ENCODE data around the gene GREB1.

GREB1 gene

DNA sequence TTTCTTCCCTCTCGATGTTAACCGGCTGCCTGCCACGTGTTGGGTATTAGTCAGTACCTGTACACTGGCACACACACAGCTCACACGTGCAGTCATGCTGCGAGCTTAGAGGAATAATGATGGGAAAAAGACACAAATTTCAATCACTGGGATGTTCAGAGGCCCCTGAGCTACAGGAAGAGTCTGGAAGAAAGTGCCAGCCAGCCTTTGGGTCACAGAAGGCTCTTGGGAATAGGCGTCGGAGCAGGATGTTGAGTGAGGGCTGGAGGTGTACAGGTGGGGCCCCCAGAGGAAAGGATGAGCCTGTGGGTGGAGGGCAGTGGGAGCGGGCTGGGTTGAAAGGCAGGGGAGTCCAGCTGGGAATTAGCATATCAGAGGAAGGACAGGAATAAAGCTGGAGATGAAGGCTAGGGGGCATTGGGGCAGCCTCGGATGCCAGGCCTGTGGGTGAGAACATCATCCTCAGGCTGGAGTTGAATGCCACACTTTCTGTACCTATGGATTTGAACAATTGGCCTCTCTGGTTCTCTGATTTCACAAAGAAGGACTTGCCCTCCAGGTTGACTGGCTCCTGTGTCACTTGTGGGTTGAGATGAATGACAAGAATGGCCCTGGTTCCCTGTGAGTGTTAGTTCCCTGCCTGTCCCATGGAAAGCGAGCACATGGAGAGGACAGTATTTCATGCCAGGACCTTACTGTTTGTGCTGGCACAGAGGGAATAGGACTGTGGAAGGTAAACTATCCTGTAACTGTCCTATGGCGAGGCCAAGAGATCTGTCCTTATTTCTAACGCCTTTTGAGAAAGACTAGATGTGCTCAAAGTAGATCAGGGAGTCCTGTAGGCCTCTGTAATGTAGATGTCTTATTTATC is 40.6 kb downstream of the GREB1 start:
- Mint-ChIP-seq H3K36me3 (ENCODE audit: low read depth) (no peaks in the 10 kb centered on the region), H3K27me3 (peaks cover 3% of the 10 kb centered on the region), H3K9me3 (no peaks in the 10 kb centered on the region), H3K4me1 (ENCODE audit: low read depth) (no peaks in the 10 kb centered on the region), H3K4me3 (no peak overlapping the region), H3K27ac (no peak overlapping the region)

DNA sequence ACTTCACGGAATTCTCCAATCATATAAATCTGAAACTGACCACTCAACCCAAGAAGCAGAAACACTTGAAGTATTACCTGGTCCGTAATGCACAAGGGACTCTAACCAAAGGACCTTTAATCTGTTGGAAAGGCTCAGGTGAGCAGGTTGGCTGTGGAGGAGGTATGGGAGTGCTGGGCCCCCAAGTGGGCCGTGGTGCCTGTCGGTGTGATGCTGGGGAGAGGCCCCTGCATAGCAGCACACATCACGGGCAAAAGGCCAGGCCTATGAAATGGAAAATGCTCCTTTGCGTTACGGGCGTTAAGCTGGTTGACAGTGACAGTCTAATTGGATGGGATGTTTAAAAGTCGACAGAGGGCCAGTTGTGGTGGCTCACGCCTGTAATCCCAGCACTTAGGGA is 42.6 kb downstream of the GREB1 start:
- no peak overlapping the region for H3K4me3 Mint-ChIP-seq
- H3K36me3 Mint-ChIP-seq (ENCODE audit: low read depth): no peaks in the 10 kb centered on the region
- H3K9me3 Mint-ChIP-seq: no peaks in the 10 kb centered on the region
- H3K27ac Mint-ChIP-seq: no peak overlapping the region
- no peaks in the 10 kb centered on the region for H3K4me1 Mint-ChIP-seq (ENCODE audit: low read depth)
- peaks cover 12% of the 10 kb centered on the region for H3K27me3 Mint-ChIP-seq

DNA sequence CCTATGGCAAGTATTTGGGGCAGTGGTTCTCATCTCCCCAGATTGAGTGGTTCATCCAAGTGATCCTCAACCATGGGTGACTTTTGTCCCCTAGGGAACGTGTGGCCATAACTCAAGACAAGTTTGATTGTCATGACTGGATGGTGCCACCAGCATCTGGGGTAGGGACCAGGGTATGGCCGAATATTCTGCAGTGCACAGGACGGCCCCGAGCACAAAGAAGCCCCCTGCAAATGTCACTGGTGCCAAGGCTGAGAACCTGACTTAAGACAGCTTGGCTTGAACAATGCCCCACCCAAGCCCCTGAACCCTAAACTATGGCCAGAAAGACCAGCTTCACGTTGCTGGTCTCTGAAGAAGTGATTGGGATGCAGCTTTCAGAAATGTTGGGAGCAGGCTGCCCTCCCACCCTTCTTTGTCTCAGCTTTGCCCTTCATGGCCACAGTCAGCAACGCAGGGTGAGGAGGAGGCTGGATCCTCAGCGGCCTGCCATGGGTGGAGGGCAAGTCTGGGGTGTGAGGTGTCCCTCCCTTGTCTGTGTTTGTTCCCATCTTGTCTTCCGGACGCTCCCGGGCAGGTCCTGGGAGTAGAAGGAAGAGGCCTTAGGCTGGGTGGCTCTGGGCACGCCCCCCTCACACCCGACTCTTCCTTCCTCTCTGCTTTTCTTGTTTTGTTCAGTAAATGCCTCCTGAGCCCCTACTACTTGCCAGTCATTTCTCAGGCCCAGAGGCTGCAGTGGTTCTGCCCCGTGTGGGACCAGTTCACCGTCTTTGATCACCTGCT is 43.4 kb downstream of the GREB1 start:
- Mint-ChIP-seq H3K27ac (no peak overlapping the region), H3K36me3 (ENCODE audit: low read depth) (no peaks in the 10 kb centered on the region), H3K9me3 (no peaks in the 10 kb centered on the region), H3K4me3 (no peak overlapping the region), H3K27me3 (peaks cover 15% of the 10 kb centered on the region), H3K4me1 (ENCODE audit: low read depth) (no peaks in the 10 kb centered on the region)

DNA sequence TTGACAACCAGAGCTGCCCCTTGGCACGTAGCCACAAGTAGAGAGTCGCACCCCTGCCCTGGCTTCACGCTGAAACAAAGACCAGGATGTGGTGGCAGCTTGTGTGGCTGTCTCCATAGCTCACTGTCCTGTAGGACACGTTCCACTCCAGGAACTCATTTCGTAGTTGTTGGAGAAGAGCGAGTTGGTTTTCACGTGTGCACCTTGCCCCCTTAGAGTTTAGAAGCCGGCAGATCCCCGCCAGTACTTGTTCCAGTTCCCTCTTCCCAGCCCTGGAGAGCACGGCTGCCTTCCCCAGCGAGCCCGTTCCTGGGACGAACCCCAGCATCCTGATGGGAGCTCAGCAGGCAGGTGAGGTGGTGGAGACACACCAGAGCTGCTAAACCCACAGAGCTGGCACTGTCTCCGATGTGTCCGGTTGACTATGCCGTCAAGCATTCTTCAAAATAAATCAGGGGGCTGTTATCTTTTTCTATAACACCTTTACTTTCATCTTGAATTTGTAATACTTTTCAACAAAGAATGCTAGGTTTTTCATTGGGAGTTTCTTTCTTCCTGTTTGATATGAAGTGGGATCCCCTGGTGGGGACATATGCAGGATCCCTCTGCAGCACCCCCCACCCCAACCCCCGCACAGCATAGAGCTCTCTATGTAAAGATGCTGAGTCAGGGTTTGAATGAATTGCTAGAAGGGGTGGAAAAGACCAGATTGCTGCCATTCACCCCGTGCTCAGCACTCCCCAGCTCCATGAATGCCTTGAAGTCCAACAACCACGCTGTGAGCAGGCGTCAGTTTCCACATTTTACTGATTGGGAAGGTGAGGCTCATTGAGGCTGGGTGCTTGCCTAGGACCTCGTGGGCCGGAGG is 44.5 kb downstream of the GREB1 start:
- no peak overlapping the region for H3K27ac Mint-ChIP-seq
- no peaks in the 10 kb centered on the region for H3K9me3 Mint-ChIP-seq
- H3K4me3 Mint-ChIP-seq: no peak overlapping the region

DNA sequence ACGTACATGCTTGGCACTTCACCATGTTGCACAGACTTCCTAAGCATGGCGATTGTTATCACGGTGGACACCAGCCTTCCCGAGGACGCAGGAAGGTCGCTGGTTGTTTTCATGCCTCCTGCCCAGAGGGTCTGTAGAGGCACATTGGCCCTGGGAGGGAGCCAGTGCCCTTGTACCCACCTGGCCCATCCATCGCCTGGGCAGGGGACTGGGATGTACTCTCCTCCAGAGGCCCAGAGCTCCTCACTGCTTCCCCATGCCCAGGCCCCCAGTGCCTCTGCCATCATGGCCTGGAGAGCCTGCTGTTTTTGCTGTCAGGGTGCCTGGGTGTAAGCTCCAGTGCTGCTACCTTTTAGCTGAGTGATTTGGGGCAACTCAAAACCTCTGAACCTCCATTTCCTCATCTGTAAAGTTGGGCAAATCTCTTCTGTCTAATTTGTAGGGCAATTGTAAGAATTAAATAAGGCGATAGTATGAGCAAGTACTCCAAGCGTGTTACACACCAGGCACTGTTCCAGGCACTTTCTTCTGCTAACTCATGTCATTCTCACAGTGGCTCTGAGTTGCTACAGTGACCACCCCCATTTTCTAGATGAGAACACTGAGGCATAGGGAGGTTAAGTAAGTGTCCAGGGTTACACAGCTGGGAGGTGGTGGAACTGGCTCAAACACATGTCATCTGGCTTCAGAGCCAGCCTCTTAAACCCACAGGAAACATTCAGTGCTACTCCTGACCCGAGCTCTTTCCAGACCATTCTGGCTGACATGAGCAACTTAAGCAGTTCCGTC is 45.3 kb downstream of the GREB1 start:
- Mint-ChIP-seq H3K27ac (no peak overlapping the region), H3K4me1 (ENCODE audit: low read depth) (peaks cover 10% of the 10 kb centered on the region), H3K4me3 (no peak overlapping the region), H3K9me3 (no peaks in the 10 kb centered on the region), H3K27me3 (peaks cover 15% of the 10 kb centered on the region), H3K36me3 (ENCODE audit: low read depth) (no peaks in the 10 kb centered on the region)

More for the DNA sequence above, 44.5 kb downstream of the GREB1 start:
- peaks cover 15% of the 10 kb centered on the region for H3K27me3 Mint-ChIP-seq
- peaks cover 4% of the 10 kb centered on the region for H3K4me1 Mint-ChIP-seq (ENCODE audit: low read depth)
- no peaks in the 10 kb centered on the region for H3K36me3 Mint-ChIP-seq (ENCODE audit: low read depth)

DNA sequence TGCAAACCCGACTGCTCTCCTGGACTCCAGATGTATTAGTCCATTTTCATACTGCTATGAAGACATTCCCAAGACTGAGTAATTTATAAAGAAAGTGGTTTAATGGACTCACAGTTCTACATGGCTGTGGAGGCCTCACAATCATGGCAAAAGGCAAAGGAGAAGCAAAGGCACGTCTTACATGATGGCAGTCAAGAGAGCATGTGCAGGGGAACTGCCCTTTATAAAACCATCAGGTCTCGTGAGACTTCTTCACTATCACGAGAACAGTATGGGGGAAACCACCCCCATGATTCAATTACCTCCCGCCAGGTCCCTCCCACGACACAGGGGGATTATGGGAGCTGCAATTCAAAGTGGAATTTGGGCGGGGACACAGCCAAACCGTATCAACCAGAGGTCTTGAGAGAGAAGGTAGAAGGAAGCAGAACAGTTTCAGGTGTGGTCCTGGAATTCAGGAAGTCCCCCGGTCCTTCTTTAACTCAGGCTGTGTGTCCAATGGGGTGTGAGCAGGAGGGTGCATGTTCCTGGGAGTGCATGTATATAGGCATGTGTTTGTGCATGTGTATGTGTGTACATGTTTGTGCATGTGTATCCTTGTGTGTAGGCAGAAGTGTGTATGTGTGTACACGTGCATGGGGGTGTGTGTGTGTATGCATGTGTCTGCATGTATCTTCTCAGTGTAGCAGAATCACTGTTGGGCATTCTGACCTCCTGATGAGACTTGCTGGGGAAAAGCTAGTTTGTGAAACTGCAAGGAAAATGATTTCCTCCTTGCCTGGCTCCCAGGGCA is 46.2 kb downstream of the GREB1 start:
- H3K9me3 Mint-ChIP-seq: no peaks in the 10 kb centered on the region
- peaks cover 15% of the 10 kb centered on the region for H3K27me3 Mint-ChIP-seq
- H3K27ac Mint-ChIP-seq: no peak overlapping the region
- no peaks in the 10 kb centered on the region for H3K36me3 Mint-ChIP-seq (ENCODE audit: low read depth)
- H3K4me3 Mint-ChIP-seq: no peak overlapping the region
- peaks cover 10% of the 10 kb centered on the region for H3K4me1 Mint-ChIP-seq (ENCODE audit: low read depth)

DNA sequence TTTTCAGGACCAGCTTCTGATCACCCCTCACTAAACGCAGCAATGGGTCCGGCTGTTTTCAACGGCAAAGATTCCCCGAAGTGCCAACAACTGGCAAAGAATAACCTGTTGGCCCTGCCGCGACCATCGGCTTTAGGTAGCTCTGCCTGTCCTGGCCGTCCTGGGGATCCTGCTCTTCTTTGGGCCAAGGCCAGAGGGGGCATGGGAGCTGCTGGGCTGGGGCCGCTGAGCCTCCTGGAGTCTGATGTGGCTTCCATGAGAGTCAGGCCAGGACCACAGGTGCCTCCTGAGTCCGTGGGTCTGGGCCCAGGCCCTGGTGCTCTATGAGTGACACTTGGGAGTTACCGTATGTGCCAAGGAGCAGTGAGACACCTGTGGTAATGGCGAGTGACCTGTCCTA is 46.9 kb downstream of the GREB1 start:
- Mint-ChIP-seq H3K27ac (no peak overlapping the region), H3K27me3 (peaks cover 21% of the 10 kb centered on the region), H3K36me3 (ENCODE audit: low read depth) (no peaks in the 10 kb centered on the region), H3K4me1 (ENCODE audit: low read depth) (peaks cover 10% of the 10 kb centered on the region), H3K4me3 (no peak overlapping the region), H3K9me3 (no peaks in the 10 kb centered on the region)

DNA sequence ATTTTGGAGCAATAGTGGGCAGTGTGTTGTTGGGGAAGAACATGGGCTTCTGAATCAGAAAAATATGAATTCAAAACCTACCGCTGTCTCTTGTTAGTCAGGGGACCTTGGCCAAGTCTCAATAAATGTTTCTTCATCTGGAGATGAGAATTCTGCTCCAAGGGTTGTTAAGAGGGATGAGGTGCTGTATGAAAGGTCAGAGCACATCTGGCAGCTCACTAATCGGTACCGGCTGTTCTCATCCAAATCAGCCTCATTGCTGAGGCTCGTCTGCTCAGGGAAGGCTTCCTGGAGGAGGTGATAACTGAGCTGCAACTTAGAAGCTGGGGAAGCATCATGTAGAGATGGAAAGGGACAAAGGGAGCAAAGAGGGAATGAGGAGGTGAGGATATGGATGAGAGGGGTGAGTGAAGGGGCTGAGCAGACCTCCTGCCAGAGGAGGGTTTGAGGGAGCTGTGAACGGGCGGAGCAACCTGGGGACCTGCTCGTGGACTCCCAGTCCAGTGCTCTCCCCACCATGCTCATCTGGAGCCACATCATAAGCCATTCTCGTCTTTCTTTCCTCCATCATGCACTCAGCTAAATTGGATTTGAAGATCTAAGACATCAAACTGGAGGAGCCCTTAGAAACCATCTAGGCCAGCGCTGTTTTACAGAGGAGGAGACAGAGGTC is 47.4 kb downstream of the GREB1 start:
- H3K36me3 Mint-ChIP-seq (ENCODE audit: low read depth): no peaks in the 10 kb centered on the region
- no peak overlapping the region for H3K27ac Mint-ChIP-seq
- peaks cover 10% of the 10 kb centered on the region for H3K4me1 Mint-ChIP-seq (ENCODE audit: low read depth)
- H3K27me3 Mint-ChIP-seq: peaks cover 21% of the 10 kb centered on the region
- H3K4me3 Mint-ChIP-seq: no peak overlapping the region
- no peaks in the 10 kb centered on the region for H3K9me3 Mint-ChIP-seq

DNA sequence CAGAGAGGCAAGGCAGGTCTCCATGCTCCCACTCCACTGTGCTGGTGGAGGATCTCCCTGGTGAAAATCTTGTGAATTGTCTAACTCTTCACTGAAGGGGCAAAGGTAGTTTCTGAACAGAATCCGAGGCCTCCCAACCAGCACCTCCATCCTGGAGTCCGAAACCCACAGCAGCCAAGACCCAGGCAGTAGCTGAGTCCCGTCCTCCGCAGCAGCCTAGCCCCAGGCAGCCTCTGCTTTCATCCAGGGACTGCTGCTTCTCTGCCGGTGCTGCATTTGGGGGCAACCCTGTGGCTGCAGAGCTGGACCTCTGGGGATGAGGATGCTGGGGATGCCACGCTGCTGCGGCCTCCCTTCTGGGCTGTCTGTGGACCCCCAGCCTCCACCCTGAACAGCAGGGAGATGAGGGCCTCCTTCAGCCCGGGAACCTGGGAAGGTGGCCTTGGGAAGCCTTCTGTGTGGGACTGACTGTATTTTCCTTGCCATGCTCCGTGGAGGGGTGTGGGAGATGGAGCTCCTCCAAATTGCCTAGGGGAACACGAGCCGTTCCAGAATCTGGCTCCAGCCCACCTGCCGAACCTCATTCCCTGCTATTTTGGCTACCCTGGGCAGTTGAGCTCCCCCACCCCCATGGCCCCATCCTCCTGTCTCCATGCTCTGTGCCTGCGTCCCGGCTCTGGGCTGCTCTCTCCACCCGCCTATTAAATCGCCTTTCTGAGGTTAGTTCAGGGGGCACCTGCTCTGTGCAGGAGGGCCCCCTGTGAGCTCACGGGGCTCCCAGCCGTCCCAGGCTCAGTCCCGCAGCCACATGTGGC is 48.2 kb downstream of the GREB1 start:
- Mint-ChIP-seq H3K27ac (no peak overlapping the region), H3K27me3 (peaks cover 21% of the 10 kb centered on the region), H3K4me3 (no peak overlapping the region), H3K4me1 (ENCODE audit: low read depth) (peaks cover 10% of the 10 kb centered on the region), H3K36me3 (ENCODE audit: low read depth) (no peaks in the 10 kb centered on the region), H3K9me3 (no peaks in the 10 kb centered on the region)

DNA sequence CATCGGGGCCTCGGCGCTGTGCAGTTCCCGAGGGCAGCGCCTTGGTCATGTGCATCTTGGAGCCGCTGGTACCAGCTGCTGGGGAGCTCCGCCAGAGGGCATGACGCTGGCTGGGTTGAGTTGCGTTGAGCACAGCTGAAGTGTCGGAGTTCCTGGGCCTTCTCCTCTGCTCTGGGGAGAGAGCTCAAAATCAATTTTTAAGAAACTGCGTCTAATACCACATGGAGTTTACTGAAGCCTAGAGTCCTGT is 48.7 kb downstream of the GREB1 start:
- H3K27me3 Mint-ChIP-seq: peaks cover 25% of the 10 kb centered on the region

DNA sequence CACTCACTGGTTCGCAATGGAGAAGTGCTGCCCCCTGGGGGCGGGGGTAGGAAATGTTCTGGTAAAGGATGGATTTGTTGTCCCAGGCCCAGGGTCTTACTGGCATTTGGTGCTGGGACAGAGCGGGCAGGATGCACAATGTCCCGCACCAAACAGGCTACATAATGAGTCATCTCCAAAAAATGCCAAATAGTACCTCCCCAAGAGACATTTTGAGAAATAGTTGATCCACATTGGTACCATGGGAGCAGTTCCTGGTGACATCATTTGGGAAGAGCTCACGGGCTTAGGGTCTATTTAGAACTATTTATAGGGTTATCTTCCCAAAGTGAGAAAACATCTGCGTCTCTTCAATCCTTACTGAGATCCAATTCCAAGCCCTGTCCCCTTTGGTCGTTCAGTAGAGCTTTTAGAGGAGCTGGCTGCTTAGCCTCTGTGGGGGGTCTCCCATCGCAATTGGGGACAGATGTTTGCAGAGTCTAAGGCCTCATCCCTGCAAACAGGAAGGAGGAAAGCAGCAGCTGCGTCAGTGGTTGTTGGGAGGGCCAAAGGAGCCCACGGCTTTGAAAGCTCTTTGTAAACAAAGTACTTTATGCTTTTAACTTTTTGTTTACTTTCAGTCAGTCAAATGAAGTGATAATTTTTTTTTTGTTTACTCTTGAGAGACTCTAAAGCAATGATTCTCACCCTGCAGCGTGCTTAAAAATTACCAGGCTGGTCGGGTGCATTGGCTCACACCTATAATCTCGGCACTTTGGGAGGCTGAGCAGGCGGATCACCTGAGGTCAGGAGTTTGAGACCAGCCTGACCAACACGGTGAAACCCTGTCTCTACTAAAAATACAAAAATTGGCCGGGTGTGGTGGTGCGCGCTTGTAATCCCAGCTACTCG is 49.3 kb downstream of the GREB1 start:
- H3K4me1 Mint-ChIP-seq (ENCODE audit: low read depth): peaks cover 10% of the 10 kb centered on the region
- H3K9me3 Mint-ChIP-seq: no peaks in the 10 kb centered on the region
- no peak overlapping the region for H3K4me3 Mint-ChIP-seq
- peaks cover 25% of the 10 kb centered on the region for H3K27me3 Mint-ChIP-seq
- H3K36me3 Mint-ChIP-seq (ENCODE audit: low read depth): no peaks in the 10 kb centered on the region
- H3K27ac Mint-ChIP-seq: no peak overlapping the region

More for the DNA sequence above, 48.7 kb downstream of the GREB1 start:
- H3K9me3 Mint-ChIP-seq: no peaks in the 10 kb centered on the region
- H3K27ac Mint-ChIP-seq: no peak overlapping the region
- H3K36me3 Mint-ChIP-seq (ENCODE audit: low read depth): no peaks in the 10 kb centered on the region
- H3K4me3 Mint-ChIP-seq: no peak overlapping the region
- H3K4me1 Mint-ChIP-seq (ENCODE audit: low read depth): peaks cover 10% of the 10 kb centered on the region

All from stimulated activated naive CD8-positive, alpha-beta T cell treated with anti-CD3 and anti-CD28 coated beads, Interleukin-15, Interleukin-2, amounts not matched to agents 100 ng/mL and 50 ng/mL, for 24 hours (primary cell).